GM19324 (cell line): ENCODE measurements around the gene XCR1.
"Not testable (repeated sequence)": the region's sequence is repeated elsewhere in the genome, so short reads cannot be mapped to it uniquely, and the experiment has no call there.

Experiments
- ATAC-seq: cut with Tn5 transposase; IDR thresholded peaks from one replicate; pipeline ENCODE4 v1.9.1; 2021; ENCODE audit warnings: mild to moderate bottlenecking, moderate library complexity; ENCODE audit not compliant: unreplicated experiment, low FRiP score

Gene XCR1

GRCh38 chr3:46049093-46049492 lies 21.8 kb upstream of the XCR1 start:
- ATAC-seq: no peak

GRCh38 chr3:46046231-46046630 lies 18.9 kb upstream of the XCR1 start:
- not testable (repeated sequence) for ATAC-seq

- no peak for ATAC-seq
Observed at GRCh38 chr3:46038916-46039315, 11.6 kb upstream of the XCR1 start.

GRCh38 chr3:46038071-46038470 lies 10.8 kb upstream of the XCR1 start:
- ATAC-seq: not testable (repeated sequence)

GRCh38 chr3:46036191-46036590 lies 8.9 kb upstream of the XCR1 start:
- no peak for ATAC-seq

GRCh38 chr3:46031747-46032146 lies 4.5 kb upstream of the XCR1 start:
- ATAC-seq: no peak

- ATAC-seq: no peak
Observed at GRCh38 chr3:46031269-46031668, 4.0 kb upstream of the XCR1 start.

- no peak for ATAC-seq
Observed at GRCh38 chr3:46030626-46031025, 3.3 kb upstream of the XCR1 start.

- no peak for ATAC-seq
Observed at GRCh38 chr3:46029953-46030543, 2.8 kb upstream of the XCR1 start.

- no peak for ATAC-seq
Observed at GRCh38 chr3:46027736-46028397, 584 bp upstream of the XCR1 start.

GRCh38 chr3:46025139-46025538 lies 2.1 kb downstream of the XCR1 start:
- no peak for ATAC-seq

GRCh38 chr3:46024131-46024530 lies 3.2 kb downstream of the XCR1 start:
- ATAC-seq: no peak

GRCh38 chr3:46022909-46023785 lies 4.1 kb downstream of the XCR1 start:
- ATAC-seq: no peak

GRCh38 chr3:46021516-46021915 lies 5.8 kb downstream of the XCR1 start:
- ATAC-seq: no peak

GRCh38 chr3:46020766-46021510 lies 6.3 kb downstream of the XCR1 start:
- no peak for ATAC-seq

- no peak for ATAC-seq
Observed at GRCh38 chr3:46019707-46020106, 7.6 kb downstream of the XCR1 start.

GRCh38 chr3:46017720-46018119 lies 9.6 kb downstream of the XCR1 start:
- ATAC-seq: no peak

- ATAC-seq: no peak
Observed at GRCh38 chr3:46013316-46014094, 13.8 kb downstream of the XCR1 start.

- no peak for ATAC-seq
Observed at GRCh38 chr3:46012246-46012645, 15.0 kb downstream of the XCR1 start.

GRCh38 chr3:46010519-46011113 lies 16.7 kb downstream of the XCR1 start:
- ATAC-seq: no peak
